HG03457 (cell line): ENCODE data around the gene CDC16.
"Not testable (repeated sequence)": the region's sequence is repeated elsewhere in the genome, so short reads cannot be mapped to it uniquely, and the experiment has no call there.

Experiments used
- ATAC-seq: cut with Tn5 transposase; IDR thresholded peaks from one replicate; pipeline ENCODE4 v1.9.1; 2021; ENCODE audit warnings: moderate number of reproducible peaks; ENCODE audit not compliant: unreplicated experiment

CDC16 gene, protein sequence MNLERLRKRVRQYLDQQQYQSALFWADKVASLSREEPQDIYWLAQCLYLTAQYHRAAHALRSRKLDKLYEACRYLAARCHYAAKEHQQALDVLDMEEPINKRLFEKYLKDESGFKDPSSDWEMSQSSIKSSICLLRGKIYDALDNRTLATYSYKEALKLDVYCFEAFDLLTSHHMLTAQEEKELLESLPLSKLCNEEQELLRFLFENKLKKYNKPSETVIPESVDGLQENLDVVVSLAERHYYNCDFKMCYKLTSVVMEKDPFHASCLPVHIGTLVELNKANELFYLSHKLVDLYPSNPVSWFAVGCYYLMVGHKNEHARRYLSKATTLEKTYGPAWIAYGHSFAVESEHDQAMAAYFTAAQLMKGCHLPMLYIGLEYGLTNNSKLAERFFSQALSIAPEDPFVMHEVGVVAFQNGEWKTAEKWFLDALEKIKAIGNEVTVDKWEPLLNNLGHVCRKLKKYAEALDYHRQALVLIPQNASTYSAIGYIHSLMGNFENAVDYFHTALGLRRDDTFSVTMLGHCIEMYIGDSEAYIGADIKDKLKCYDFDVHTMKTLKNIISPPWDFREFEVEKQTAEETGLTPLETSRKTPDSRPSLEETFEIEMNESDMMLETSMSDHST

GRCh38 chr13:114234645-114235421, at the start of gene CDC16:
CDC16 (plus strand) TSS chr13:114234897; CDS start chr13:114235085, 188 bp downstream.
- ATAC-seq, result peak; percentile 78

GRCh38 chr13:114185182-114185971, 49.3 kb upstream of the CDC16 start:
- no peak for ATAC-seq

- ATAC-seq, result no peak
These were observed 39.8 kb upstream of the CDC16 start for GRCh38 chr13:114194853-114195252.

- ATAC-seq, result no peak
These were observed 38.1 kb upstream of the CDC16 start for GRCh38 chr13:114196629-114197028.

DNA sequence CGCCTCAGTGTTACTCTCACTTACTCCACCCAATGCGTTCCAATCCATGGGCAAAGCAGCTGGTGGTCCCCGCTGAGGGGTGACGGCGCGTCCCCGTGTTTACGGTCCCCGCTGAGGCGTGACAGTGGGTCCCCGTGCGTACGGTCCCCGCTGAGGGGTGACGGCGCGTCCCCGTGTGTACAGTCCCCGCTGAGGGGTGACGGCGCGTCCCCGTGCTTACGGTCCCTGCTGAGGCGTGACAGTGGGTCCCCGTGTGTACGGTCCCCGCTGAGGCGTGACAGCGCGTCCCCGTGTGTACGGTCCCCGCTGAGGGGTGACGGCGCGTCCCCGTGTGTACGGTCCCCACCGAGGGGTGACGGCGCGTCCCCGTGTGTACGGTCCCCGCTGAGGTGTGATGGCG, 36.1 kb upstream of the CDC16 start:
- ATAC-seq, result no peak

DNA sequence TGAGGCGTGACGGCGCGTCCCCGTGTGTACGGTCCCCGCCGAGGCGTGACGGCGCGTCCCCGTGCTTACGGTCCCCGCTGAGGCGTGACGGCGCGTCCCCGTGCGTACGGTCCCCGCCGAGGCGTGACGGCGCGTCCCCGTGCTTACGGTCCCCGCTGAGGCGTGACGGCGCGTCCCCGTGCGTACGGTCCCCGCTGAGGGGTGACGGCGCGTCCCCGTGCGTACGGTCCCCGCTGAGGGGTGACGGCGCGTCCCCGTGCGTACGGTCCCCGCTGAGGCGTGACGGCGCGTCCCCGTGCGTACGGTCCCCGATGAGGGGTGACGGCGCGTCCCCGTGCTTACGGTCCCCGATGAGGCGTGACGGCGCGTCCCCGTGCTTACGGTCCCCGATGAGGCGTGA, 35.2 kb upstream of the CDC16 start:
- ATAC-seq, result not testable (repeated sequence)

GRCh38 chr13:114199954-114200353, 34.7 kb upstream of the CDC16 start:
- ATAC-seq, result no peak

DNA sequence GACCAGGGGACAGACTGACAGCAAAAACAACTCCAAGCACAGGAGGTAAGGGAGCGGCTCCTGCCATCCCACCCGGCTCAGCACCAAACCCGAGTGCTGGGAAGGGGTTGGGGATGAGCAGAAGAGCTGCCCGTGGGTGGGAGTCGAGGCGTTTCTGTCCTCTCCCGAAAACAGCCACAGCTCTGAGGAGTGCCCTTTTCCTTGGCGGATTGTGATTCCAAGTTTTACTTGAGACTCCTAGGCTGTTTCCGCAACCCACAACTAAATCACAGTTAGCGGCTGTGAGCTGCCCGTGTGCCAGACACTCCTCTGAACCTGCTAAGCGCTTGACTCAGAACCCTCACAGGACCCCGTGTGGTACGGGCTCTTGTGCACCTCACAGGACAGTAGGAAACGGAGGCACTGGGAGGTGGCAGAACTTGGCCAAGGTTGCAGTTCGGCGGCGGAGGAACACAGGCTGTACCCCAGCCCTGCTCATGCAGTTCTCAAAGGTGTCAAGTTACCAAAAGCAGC, 34.2 kb upstream of the CDC16 start:
- no peak for ATAC-seq

DNA sequence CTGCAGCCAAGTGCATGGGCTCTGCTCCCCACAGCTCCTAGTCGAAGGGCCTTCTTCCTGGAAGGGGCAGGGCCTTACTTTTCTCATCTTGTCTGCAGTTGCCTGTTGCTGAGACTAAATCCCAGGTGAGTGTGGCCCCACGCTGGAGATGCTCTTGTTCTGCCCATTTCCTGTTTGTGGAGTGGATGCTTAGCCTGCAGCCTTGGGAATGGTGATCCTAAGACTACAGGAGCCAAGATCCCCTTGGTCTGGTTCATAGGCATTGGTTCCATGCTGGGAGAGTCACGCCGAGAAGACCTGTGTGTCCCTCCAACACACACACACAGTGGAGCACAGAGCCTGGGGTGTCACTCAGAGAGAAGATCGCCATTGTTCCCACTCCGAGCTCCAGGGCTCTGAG, 32.1 kb upstream of the CDC16 start:
- ATAC-seq, result no peak

- no peak for ATAC-seq
These were observed 31.2 kb upstream of the CDC16 start for GRCh38 chr13:114203536-114203935.

DNA sequence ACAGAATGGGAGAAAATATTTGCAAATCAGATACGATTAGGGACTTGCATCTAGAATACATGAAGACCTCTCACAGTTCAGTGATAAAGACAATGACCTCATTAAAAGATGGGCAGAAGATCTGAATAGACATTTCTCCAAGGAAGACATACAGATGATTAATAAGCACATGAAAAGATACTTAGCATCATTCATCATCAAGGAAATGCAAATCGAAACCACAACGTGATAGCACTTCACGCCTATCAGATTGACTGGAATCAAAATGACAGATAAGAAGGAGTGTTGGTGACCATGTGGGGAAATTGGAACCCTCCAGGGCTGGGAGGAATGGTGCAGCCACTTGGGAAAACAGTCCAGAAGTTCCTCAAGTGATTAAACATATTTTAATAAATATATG, 29.8 kb upstream of the CDC16 start:
- ATAC-seq, result no peak

GRCh38 chr13:114208134-114208533, 26.6 kb upstream of the CDC16 start:
- ATAC-seq, result no peak

DNA sequence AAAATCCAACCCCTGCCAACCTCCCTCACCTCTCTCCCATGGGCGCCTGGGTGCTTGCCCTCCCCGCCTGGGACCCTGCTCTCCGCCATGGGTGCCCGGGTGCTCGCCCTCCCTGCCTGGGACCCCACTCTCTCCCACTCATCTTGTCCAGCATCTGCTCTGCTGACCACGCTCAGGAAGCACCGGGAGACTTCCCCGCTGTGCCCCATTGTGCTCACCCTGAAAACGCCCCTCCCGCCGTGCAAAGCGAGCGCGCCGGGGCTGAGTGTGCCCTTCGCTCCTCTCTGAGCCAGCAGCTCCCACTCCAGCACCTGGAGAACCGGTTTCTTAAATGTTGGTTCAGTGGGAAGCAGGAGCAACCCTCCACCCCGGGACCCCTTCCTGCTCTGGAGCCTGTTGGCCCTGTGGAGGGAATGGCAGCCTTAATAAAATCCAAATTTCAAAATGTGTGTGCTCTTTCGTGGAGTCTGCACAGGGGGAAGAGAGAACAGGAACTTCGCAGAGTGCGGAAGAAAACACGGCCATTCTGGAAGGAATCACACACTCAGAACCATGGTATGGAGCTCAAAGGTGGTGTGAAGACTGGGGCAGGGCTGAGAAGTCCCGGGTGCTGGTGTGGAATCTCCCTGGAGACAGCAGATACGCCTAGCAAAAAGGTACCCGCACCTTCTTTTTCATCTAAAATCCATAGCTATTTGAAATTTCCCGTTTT, 23.1 kb upstream of the CDC16 start:
- ATAC-seq, result no peak

DNA sequence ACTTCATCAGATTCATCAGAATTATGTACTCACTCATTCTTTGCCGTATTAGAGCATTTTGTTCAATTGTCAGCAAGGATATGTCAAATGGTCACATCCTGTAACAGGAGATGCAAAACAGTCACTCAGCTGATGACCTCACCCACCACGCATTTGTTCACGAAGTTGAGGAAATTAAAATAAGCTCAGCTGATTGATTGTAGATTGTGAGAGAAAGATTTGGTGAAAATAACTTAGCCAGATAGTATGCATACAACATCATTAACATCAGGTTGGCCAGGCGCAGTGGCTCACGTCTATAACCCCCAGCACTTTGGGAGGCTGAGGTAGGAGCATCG, 22.6 kb upstream of the CDC16 start:
- ATAC-seq, result no peak

- no peak for ATAC-seq
These were observed 20.7 kb upstream of the CDC16 start for GRCh38 chr13:114213980-114214379.

DNA sequence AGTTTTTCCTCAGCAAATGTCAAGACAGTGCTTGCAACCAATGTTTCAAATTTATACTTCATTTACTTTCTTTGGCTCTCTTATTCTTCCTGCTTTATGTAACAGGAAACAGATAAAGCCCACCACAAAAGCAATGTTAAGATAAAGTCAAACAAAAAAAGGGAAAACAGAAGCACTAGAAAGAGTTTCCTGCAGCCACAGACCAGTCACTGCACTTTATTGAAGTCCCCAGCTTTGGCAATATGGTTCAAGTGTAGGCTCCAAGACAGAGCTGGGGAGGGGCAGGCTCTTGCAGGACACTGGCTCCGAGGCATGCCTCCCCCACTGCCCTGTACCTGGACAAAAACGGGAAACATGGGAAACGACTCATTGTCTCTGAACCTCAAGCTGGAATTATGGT, 15.3 kb upstream of the CDC16 start:
- ATAC-seq, result no peak

DNA sequence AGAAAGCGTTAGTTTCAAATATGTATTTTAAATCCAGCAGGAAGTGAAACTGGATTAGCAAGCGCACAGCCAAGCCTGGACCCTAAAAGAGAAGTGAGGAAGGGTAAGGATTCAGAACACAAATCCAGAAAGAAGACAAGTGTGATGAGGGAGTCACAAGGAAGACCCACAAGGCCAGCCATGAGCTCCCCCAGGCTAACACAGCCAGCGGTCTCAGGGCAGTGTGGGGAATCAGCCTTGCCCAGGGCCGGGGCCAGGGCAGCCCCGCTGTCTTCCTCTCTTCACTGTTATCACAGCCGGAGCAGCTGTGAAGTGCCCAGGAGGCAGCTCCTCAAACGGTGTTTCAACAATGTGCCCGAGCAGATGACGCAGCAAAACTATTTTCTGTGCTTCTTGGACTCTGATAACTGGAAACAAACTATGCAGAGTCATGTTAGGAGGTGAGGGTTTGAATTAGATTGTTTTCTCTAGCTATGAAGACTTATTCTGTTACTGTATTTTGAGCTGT, 12.2 kb upstream of the CDC16 start:
- ATAC-seq, result no peak

DNA sequence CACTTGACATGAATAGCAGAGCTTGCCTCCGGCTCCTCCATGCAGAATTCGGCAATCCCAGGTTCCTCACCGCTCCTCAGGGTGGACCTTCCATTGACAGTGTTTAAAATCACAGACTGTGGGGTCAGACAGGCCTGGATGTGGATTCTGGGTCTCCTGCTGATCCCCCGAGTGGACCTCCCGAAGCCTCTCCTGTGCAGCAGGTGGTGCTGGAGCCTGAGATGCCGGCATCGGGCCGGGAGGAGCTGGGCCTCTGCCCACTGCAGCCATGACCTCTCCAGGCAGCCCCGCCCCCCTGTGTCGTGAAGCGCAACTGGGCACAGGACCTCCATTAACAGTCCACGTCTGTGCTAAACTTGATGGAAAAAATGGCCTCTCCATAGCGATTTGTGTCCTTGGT, 10.5 kb upstream of the CDC16 start:
- ATAC-seq, result no peak

DNA sequence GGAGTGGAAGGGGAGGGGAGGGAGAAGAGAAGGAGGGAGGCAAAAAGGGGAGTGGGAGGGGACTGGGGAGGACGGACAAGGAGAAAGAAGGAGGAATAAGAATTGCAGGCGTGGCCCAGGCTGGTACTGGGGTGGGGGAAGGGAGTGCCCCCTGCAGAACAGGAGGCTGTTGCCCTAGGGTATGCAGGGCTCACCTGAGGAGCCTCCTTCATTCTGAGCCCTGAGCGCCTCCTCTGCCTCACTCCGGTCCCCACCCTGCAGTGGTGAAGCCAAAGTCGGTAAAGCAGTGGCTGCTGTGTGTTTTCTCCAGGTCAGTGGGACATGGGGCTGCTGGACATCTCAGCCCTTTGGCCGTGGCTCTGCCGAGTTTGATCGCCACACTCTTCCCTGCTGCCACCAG, 9.1 kb upstream of the CDC16 start:
- no peak for ATAC-seq

- ATAC-seq, result no peak
These were observed 8.6 kb upstream of the CDC16 start for GRCh38 chr13:114226088-114226487.
